Measurements from ENCODE around the gene RASGEF1C.

RASGEF1C gene

GRCh38 chr5:180197016-180197702, 11.9 kb downstream of the RASGEF1C start:
- H3K27me3 ChIP-seq (ENCODE audit: control insufficient read depth in 1 of 2, insufficient read depth in 2 of 2, low read length in 2 of 2) = no peaks in the 10 kb centered on the region
- H3K36me3 ChIP-seq (ENCODE audit: insufficient read depth, low read length) = no peaks in the 10 kb centered on the region
- no peaks in the 10 kb centered on the region for H3K9me3 ChIP-seq (ENCODE audit: low read length)
- no peak overlapping the region for H3K9ac ChIP-seq (ENCODE audit: low read length)
- no peak overlapping the region for H3K27ac ChIP-seq (ENCODE audit: low read depth, low read length)
- no peaks in the 10 kb centered on the region for H3K4me1 ChIP-seq (ENCODE audit: insufficient read depth, low read length)
- no peak overlapping the region for H3K4me3 ChIP-seq (ENCODE audit: low read depth in 1 of 2, low read length in 2 of 2)

GRCh38 chr5:180194410-180195345, 14.3 kb downstream of the RASGEF1C start:
- no peak overlapping the region for H3K4me3 ChIP-seq (ENCODE audit: low read depth in 1 of 2, low read length in 2 of 2)
- H3K27ac ChIP-seq (ENCODE audit: low read depth, low read length) = no peak overlapping the region
- H3K9ac ChIP-seq (ENCODE audit: low read length) = no peak overlapping the region
- H3K27me3 ChIP-seq (ENCODE audit: control insufficient read depth in 1 of 2, insufficient read depth in 2 of 2, low read length in 2 of 2) = no peaks in the 10 kb centered on the region
- no peaks in the 10 kb centered on the region for H3K4me1 ChIP-seq (ENCODE audit: insufficient read depth, low read length)
- no peaks in the 10 kb centered on the region for H3K36me3 ChIP-seq (ENCODE audit: insufficient read depth, low read length)
- H3K9me3 ChIP-seq (ENCODE audit: low read length) = no peaks in the 10 kb centered on the region

DNA sequence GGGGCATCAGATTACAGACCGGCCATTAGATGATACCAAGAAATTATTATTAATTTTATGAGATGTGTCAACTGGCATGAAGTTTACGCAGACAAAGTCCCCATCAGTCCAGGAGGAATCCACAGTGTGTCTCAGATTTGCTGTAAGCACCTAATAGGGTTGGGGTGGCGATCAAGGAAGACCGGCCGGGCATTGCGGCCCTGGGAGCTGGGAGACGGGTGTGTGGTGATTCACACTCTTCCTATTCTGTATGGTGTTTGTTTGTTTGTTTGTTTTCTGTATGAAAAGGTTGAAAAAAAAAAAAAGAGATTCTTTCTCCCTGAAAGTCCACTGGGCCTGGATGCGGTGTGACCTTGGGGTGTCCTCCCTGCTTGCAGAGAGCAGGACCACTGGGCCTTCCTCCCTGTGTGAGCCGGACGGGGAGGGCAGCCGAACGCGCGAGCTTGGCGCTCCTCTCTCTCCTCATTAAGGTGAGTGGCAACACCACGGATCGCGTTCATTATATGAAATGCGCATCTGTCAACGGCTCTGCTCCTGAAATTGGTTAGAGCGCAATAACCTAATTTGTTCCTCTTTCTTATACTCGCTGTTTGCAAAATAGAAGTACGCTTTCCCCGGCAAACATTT, 15.1 kb downstream of the RASGEF1C start:
- Histone ChIP-seq H3K4me3 (ENCODE audit: low read depth in 1 of 2, low read length in 2 of 2) (no peak overlapping the region), H3K27me3 (ENCODE audit: control insufficient read depth in 1 of 2, insufficient read depth in 2 of 2, low read length in 2 of 2) (no peaks in the 10 kb centered on the region), H3K36me3 (ENCODE audit: insufficient read depth, low read length) (no peaks in the 10 kb centered on the region), H3K27ac (ENCODE audit: low read depth, low read length) (no peak overlapping the region), H3K9ac (ENCODE audit: low read length) (no peak overlapping the region), H3K4me1 (ENCODE audit: insufficient read depth, low read length) (no peaks in the 10 kb centered on the region), H3K9me3 (ENCODE audit: low read length) (no peaks in the 10 kb centered on the region)

- Histone ChIP-seq H3K36me3 (ENCODE audit: insufficient read depth, low read length) (no peaks in the 10 kb centered on the region), H3K4me1 (ENCODE audit: insufficient read depth, low read length) (no peaks in the 10 kb centered on the region), H3K9ac (ENCODE audit: low read length) (no peak overlapping the region), H3K9me3 (ENCODE audit: low read length) (no peaks in the 10 kb centered on the region), H3K4me3 (ENCODE audit: low read depth in 1 of 2, low read length in 2 of 2) (no peak overlapping the region), H3K27ac (ENCODE audit: low read depth, low read length) (no peak overlapping the region), H3K27me3 (ENCODE audit: control insufficient read depth in 1 of 2, insufficient read depth in 2 of 2, low read length in 2 of 2) (no peaks in the 10 kb centered on the region)
These were observed 17.3 kb downstream of the RASGEF1C start for GRCh38 chr5:180191716-180192115.

GRCh38 chr5:180187767-180188166, 21.2 kb downstream of the RASGEF1C start:
- Histone ChIP-seq H3K27me3 (ENCODE audit: control insufficient read depth in 1 of 2, insufficient read depth in 2 of 2, low read length in 2 of 2) (no peaks in the 10 kb centered on the region), H3K4me1 (ENCODE audit: insufficient read depth, low read length) (no peaks in the 10 kb centered on the region), H3K27ac (ENCODE audit: low read depth, low read length) (no peak overlapping the region), H3K9me3 (ENCODE audit: low read length) (no peaks in the 10 kb centered on the region), H3K4me3 (ENCODE audit: low read depth in 1 of 2, low read length in 2 of 2) (no peak overlapping the region), H3K36me3 (ENCODE audit: insufficient read depth, low read length) (no peaks in the 10 kb centered on the region), H3K9ac (ENCODE audit: low read length) (no peak overlapping the region)

DNA sequence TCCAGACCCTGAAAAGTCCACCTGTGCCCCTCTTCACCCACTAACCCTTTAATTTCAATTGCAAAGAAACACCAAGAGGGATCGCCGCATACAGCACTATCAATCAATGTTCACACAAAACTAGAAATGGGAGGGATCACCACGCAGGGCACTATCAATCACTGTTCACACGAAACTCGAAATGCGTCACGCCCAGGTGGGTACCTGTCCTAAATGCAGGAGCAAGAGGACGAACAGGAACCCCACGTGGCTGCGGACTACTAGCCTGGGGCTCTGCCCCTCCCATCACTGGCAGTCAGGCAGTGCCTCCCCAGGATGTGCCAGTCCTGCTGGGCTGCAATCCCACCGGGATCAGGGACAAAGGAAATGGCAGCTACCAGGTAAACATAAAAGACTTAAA, 28.2 kb downstream of the RASGEF1C start:
- Histone ChIP-seq H3K9ac (ENCODE audit: low read length) (no peak overlapping the region), H3K4me3 (ENCODE audit: low read depth in 1 of 2, low read length in 2 of 2) (no peak overlapping the region), H3K9me3 (ENCODE audit: low read length) (no peaks in the 10 kb centered on the region), H3K27ac (ENCODE audit: low read depth, low read length) (no peak overlapping the region), H3K4me1 (ENCODE audit: insufficient read depth, low read length) (peaks cover 6% of the 10 kb centered on the region), H3K27me3 (ENCODE audit: control insufficient read depth in 1 of 2, insufficient read depth in 2 of 2, low read length in 2 of 2) (no peaks in the 10 kb centered on the region), H3K36me3 (ENCODE audit: insufficient read depth, low read length) (no peaks in the 10 kb centered on the region)

DNA sequence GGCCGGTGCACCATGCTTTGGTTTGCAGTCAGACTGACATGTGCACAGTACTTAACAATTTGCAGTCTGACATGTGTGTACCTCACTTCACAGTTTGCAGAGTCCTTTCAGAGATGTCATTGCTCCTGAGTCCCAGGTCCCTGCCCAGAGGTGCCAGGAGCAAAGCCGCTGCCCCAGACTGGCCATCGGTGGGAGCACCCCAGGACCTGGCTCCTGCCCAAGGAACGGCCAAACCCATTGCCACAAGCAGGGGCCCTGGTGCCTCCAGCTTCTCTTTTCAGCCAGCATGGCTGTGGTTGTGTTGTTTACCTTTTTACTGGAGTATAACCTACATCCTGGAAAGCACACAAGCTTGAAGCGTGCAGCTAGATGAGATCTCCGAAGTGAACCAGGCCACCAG, 28.6 kb downstream of the RASGEF1C start:
- Histone ChIP-seq H3K36me3 (ENCODE audit: insufficient read depth, low read length) (no peaks in the 10 kb centered on the region), H3K9ac (ENCODE audit: low read length) (no peak overlapping the region), H3K4me1 (ENCODE audit: insufficient read depth, low read length) (peaks cover 6% of the 10 kb centered on the region), H3K27ac (ENCODE audit: low read depth, low read length) (no peak overlapping the region), H3K9me3 (ENCODE audit: low read length) (no peaks in the 10 kb centered on the region), H3K4me3 (ENCODE audit: low read depth in 1 of 2, low read length in 2 of 2) (no peak overlapping the region), H3K27me3 (ENCODE audit: control insufficient read depth in 1 of 2, insufficient read depth in 2 of 2, low read length in 2 of 2) (no peaks in the 10 kb centered on the region)

GRCh38 chr5:180179442-180180420, 29.3 kb downstream of the RASGEF1C start:
- Histone ChIP-seq H3K9ac (ENCODE audit: low read length) (no peak overlapping the region), H3K9me3 (ENCODE audit: low read length) (no peaks in the 10 kb centered on the region), H3K27ac (ENCODE audit: low read depth, low read length) (no peak overlapping the region), H3K36me3 (ENCODE audit: insufficient read depth, low read length) (no peaks in the 10 kb centered on the region), H3K4me3 (ENCODE audit: low read depth in 1 of 2, low read length in 2 of 2) (no peak overlapping the region), H3K27me3 (ENCODE audit: control insufficient read depth in 1 of 2, insufficient read depth in 2 of 2, low read length in 2 of 2) (no peaks in the 10 kb centered on the region), H3K4me1 (ENCODE audit: insufficient read depth, low read length) (peaks cover 6% of the 10 kb centered on the region)

DNA sequence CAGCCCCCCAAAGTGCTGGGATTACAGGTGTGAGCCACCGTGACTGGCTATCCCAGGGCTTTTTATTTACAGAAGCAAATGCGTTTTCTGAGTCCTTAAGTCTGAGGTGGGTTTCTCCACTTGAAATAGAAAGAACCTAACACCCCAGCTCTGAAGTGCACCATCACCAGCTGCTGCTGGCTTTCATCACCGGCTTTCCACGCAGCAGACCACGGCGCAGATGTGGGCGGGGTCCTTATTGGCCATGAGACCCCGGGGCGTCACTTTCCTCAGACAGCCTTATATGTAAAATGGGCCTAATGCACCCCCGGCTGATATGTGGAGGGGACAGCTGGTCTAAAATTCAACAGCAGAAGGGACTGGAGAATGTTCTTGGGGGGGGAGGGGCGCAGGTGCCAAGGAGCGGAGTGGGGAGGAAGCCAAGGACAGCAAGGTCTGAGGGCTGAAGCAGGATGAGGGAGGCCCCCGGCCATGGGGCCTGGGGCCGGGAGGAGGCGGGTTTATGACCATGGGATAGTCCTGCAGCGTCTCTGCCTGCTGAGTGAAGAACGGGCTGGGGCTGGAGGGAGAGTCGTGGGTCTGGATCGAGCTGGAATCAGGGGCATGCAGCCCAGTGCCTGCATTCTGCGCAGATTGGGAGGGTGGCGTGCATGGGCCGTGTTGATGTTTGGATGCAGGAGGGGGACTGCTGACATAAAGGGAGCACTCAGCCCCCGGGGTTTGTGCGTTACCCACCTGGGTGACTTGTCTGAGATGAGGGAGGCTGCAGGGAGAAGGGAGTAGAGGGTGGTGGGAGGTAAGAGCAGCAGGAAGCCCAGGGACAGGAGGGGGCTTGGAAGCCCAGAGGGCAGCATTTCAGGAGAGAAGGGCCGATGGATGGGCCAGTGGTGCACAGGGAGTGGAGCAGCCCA, 30.2 kb downstream of the RASGEF1C start:
- no peaks in the 10 kb centered on the region for H3K9me3 ChIP-seq (ENCODE audit: low read length)
- H3K4me1 ChIP-seq (ENCODE audit: insufficient read depth, low read length) = peaks cover 6% of the 10 kb centered on the region
- H3K27ac ChIP-seq (ENCODE audit: low read depth, low read length) = no peak overlapping the region
- no peaks in the 10 kb centered on the region for H3K27me3 ChIP-seq (ENCODE audit: control insufficient read depth in 1 of 2, insufficient read depth in 2 of 2, low read length in 2 of 2)
- H3K9ac ChIP-seq (ENCODE audit: low read length) = no peak overlapping the region
- no peaks in the 10 kb centered on the region for H3K36me3 ChIP-seq (ENCODE audit: insufficient read depth, low read length)
- no peak overlapping the region for H3K4me3 ChIP-seq (ENCODE audit: low read depth in 1 of 2, low read length in 2 of 2)

- Histone ChIP-seq H3K4me3 (ENCODE audit: low read depth in 1 of 2, low read length in 2 of 2) (no peak overlapping the region), H3K9me3 (ENCODE audit: low read length) (no peaks in the 10 kb centered on the region), H3K9ac (ENCODE audit: low read length) (no peak overlapping the region), H3K27me3 (ENCODE audit: control insufficient read depth in 1 of 2, insufficient read depth in 2 of 2, low read length in 2 of 2) (no peaks in the 10 kb centered on the region), H3K36me3 (ENCODE audit: insufficient read depth, low read length) (no peaks in the 10 kb centered on the region), H3K4me1 (ENCODE audit: insufficient read depth, low read length) (peaks cover 6% of the 10 kb centered on the region), H3K27ac (ENCODE audit: low read depth, low read length) (no peak overlapping the region)
These were observed 32.8 kb downstream of the RASGEF1C start for GRCh38 chr5:180176191-180176590.
